HepG2 (cell line): Measurements from ENCODE around the gene DUS1L. TPM values are rescaled to one million over a fixed set of nuclear protein-coding genes. Genes with fewer than 3 reads are reported as not detected.

ENCODE experiments used
- AGO2 ChIP-seq: fragments of 200-400 bp; formaldehyde crosslinking; optimal IDR thresholded peaks from 2 replicates; pipeline ENCODE3; 2017; ENCODE audit warnings: mild to moderate bottlenecking, low read depth, low read length, moderate library complexity
- AKAP8 ChIP-seq: sonication (generic); formaldehyde crosslinking; IDR thresholded peaks from 2 replicates; pipeline ENCODE4 v1.5.1; 2020; ENCODE audit warnings: mild to moderate bottlenecking, missing genetic modification reagents
- BATF2 ChIP-seq: sonication (generic); formaldehyde crosslinking; IDR thresholded peaks from 2 replicates; pipeline ENCODE4 v1.8.0; 2022; ENCODE audit warnings: mild to moderate bottlenecking, missing genetic modification reagents, moderate library complexity
- GTF3A ChIP-seq: sonication (generic); formaldehyde crosslinking; conservative IDR thresholded peaks from 2 replicates; pipeline ENCODE4 v1.4.0; 2020; ENCODE audit warnings: mild to moderate bottlenecking, missing genetic modification reagents
- MAX ChIP-seq: IDR thresholded peaks from 2 replicates; pipeline ENCODE4 v1.6.1; 2012; ENCODE audit warnings: inconsistent platforms
- MBNL3 ChIP-seq: fragments of 250-450 bp; sonication (Bioruptor Pico); conservative IDR thresholded peaks from 2 replicates; pipeline ENCODE4 v1.8.0; 2022; ENCODE audit warnings: mild to moderate bottlenecking, inconsistent platforms
- MED8 ChIP-seq: sonication (generic); formaldehyde crosslinking; IDR thresholded peaks from 2 replicates; pipeline ENCODE4 v1.8.1; 2023; ENCODE audit warnings: mild to moderate bottlenecking, missing genetic modification reagents; ENCODE audit not compliant: insufficient replicate concordance
- MEIS1 ChIP-seq: sonication (generic); formaldehyde crosslinking; IDR thresholded peaks from 2 replicates; pipeline ENCODE4 v1.9.0; 2021; ENCODE audit warnings: mild to moderate bottlenecking, missing genetic modification reagents, moderate library complexity, borderline replicate concordance
- POLR2G ChIP-seq: fragments of 200-400 bp; formaldehyde crosslinking; IDR thresholded peaks from 2 replicates; pipeline ENCODE4 v1.6.1; 2018; ENCODE audit warnings: mild to moderate bottlenecking, low read depth, low read length, moderate library complexity
- RBFOX2 ChIP-seq: fragments of 200-400 bp; formaldehyde crosslinking; IDR thresholded peaks from 2 replicates; pipeline ENCODE4 v1.6.1; 2017; ENCODE audit warnings: low read depth, mild to moderate bottlenecking, low read length
- RBM22 ChIP-seq: fragments of 200-400 bp; formaldehyde crosslinking; optimal IDR thresholded peaks from 2 replicates; pipeline ENCODE3; 2017; ENCODE audit warnings: mild to moderate bottlenecking, low read length, moderate library complexity
- REXO4 ChIP-seq: sonication (generic); formaldehyde crosslinking; IDR thresholded peaks from 2 replicates; pipeline ENCODE4 v1.8.0; 2022; ENCODE audit warnings: missing genetic modification reagents, mild to moderate bottlenecking, borderline replicate concordance
- RFX5 ChIP-seq: IDR thresholded peaks from 2 replicates; pipeline ENCODE4 v1.6.1; 2011; ENCODE audit warnings: low read depth, low read length, improper control_type of control experiment
- ZBTB20 ChIP-seq: sonication (generic); formaldehyde crosslinking; IDR thresholded peaks from 2 replicates; pipeline ENCODE4 v1.8.1; 2023; ENCODE audit warnings: missing genetic modification reagents, low read depth, mild to moderate bottlenecking, borderline replicate concordance
- ZC3H13 ChIP-seq: sonication (generic); formaldehyde crosslinking; IDR thresholded peaks from 2 replicates; pipeline ENCODE4 v1.8.1; 2023; ENCODE audit warnings: mild to moderate bottlenecking, missing genetic modification reagents, moderate library complexity
- ZC3H4 ChIP-seq: sonication (generic); formaldehyde crosslinking; IDR thresholded peaks from 2 replicates; pipeline ENCODE4 v1.4.0; 2020; ENCODE audit warnings: missing genetic modification reagents, borderline replicate concordance
- ZMYM4 ChIP-seq: sonication (generic); formaldehyde crosslinking; IDR thresholded peaks from 2 replicates; pipeline ENCODE4 v1.8.1; 2023; ENCODE audit warnings: mild to moderate bottlenecking, missing genetic modification reagents
- ZNF101 ChIP-seq: sonication (generic); formaldehyde crosslinking; IDR thresholded peaks from 2 replicates; pipeline ENCODE4 v1.4.0; 2020; ENCODE audit warnings: mild to moderate bottlenecking, low read depth, missing genetic modification reagents, borderline replicate concordance
- ZNF274 ChIP-seq: sonication (generic); formaldehyde crosslinking; IDR thresholded peaks from 2 replicates; pipeline ENCODE4 v1.5.1; 2020; ENCODE audit warnings: mild to moderate bottlenecking, missing genetic modification reagents
- ZNF280B ChIP-seq: sonication (generic); formaldehyde crosslinking; IDR thresholded peaks from 2 replicates; pipeline ENCODE4 v1.5.0; 2020; ENCODE audit warnings: missing genetic modification reagents, mild to moderate bottlenecking, borderline replicate concordance
- ZNF589 ChIP-seq: sonication (generic); formaldehyde crosslinking; conservative IDR thresholded peaks from 2 replicates; pipeline ENCODE4 v1.8.0; 2022; ENCODE audit warnings: mild to moderate bottlenecking, moderate library complexity, missing genetic modification reagents
- ZNF639 ChIP-seq: conservative IDR thresholded peaks from 2 replicates; pipeline ENCODE4 v1.6.1; 2018; ENCODE audit warnings: missing genetic modification reagents
- ZNF766 ChIP-seq: sonication (generic); formaldehyde crosslinking; IDR thresholded peaks from 2 replicates; pipeline ENCODE4 v1.5.0; 2020; ENCODE audit warnings: missing genetic modification reagents, borderline replicate concordance
- ZNF776 ChIP-seq: sonication (generic); formaldehyde crosslinking; IDR thresholded peaks from 2 replicates; pipeline ENCODE4 v1.4.0; 2020; ENCODE audit warnings: mild to moderate bottlenecking, missing genetic modification reagents
- ZNF792 ChIP-seq: IDR thresholded peaks from 2 replicates; pipeline ENCODE4 v1.6.1; 2016
- ZZZ3 ChIP-seq: sonication (generic); formaldehyde crosslinking; IDR thresholded peaks from 2 replicates; pipeline ENCODE4 v1.4.0; 2020; ENCODE audit warnings: missing genetic modification reagents, mild to moderate bottlenecking, borderline replicate concordance
- polyA plus RNA-seq, 8 experiments: library from polyadenylated mRNA; depleted of rRNA in 3 of 8; stranded (reverse) in 7 of 8; unstranded in 1 of 8; fragments of >200 nt; fragmentation: Illumina TruSeq in 4 of 8; extraction: Trizol in 4 of 8; gene quantifications; 2 replicates each; pipeline versions ENCODE4 v1.2.1 to v1.2.3, GENCODE V29; 2011 to 2016; ENCODE audit warnings: low read depth in 4 of 8, missing spikeins in 1 of 8, mixed read lengths in 1 of 8; ENCODE audit not compliant: insufficient read depth in 1 of 8
- total RNA-seq, 5 experiments: library from RNA; depleted of rRNA; stranded (reverse); fragments of >200 nt; fragmentation: Illumina TruSeq; extraction: Trizol; gene quantifications; 2 replicates each; pipeline ENCODE4 v1.2.3, GENCODE V29; 2016; ENCODE audit warnings: low read depth in 1 of 5

DUS1L gene
- total and polyA plus RNA-seq, 2 of the 13 experiments (the other 11 are each of a cell fraction or from before 2014, with no cell fraction given) = 81.0 to 109 TPM

- no peak; the same call in 1 of the 2 replicates for TF ChIP-seq ZNF776 (CRISPR knock-in tag)
- 0 out of 2 replicates have a peak, but pooled peaks have one; percentile 69 for TF ChIP-seq GTF3A (CRISPR knock-in tag)
- TF ChIP-seq ZBTB20 = 0 out of 2 replicates have a peak, but pooled peaks have one; percentile 8
- TF ChIP-seq ZC3H13 = no peak; the same call in 1 of the 2 replicates
- peak; percentile 88 for TF ChIP-seq RBFOX2
- 0 out of 2 replicates have a peak, but pooled peaks have one; percentile 6 for TF ChIP-seq ZMYM4
- TF ChIP-seq REXO4 (CRISPR knock-in tag) = 0 out of 2 replicates have a peak, but pooled peaks have one; percentile 9
- no peak for TF ChIP-seq ZNF792 (CRISPR knock-in tag)
- 0 out of 2 replicates have a peak, but pooled peaks have one; percentile 1 for TF ChIP-seq ZNF589 (CRISPR knock-in tag)
- TF ChIP-seq ZC3H4 (CRISPR knock-in tag) = 0 out of 2 replicates have a peak, but pooled peaks have one; percentile 61
- peak; percentile 30 for TF ChIP-seq RBM22
- 0 out of 2 replicates have a peak, but pooled peaks have one; percentile 22 for TF ChIP-seq ZNF639 (CRISPR knock-in tag)
- peak; percentile 29; the same call in 1 of the 2 replicates for TF ChIP-seq ZNF766 (CRISPR knock-in tag)
- peak; percentile 96 for TF ChIP-seq AGO2
- TF ChIP-seq MED8 (CRISPR knock-in tag) = peak; percentile 29
- no peak for TF ChIP-seq BATF2 (CRISPR knock-in tag)
- TF ChIP-seq ZNF280B (CRISPR knock-in tag) = peak; percentile 75; the same call in 1 of the 2 replicates
- TF ChIP-seq RFX5 = 0 out of 2 replicates have a peak, but pooled peaks have one; percentile 9
- 0 out of 2 replicates have a peak, but pooled peaks have one; percentile 8 for TF ChIP-seq MAX
- TF ChIP-seq MBNL3 (CRISPR knock-in tag) = no peak
- peak; percentile 7; the same call in 1 of the 2 replicates for TF ChIP-seq ZNF274 (CRISPR knock-in tag)
- TF ChIP-seq POLR2G = peak; percentile 50
- TF ChIP-seq MEIS1 (CRISPR knock-in tag) = peak; percentile 46; the same call in 1 of the 2 replicates
- TF ChIP-seq AKAP8 (CRISPR knock-in tag) = peak; percentile 100
- TF ChIP-seq ZNF101 (CRISPR knock-in tag) = peak; percentile 13; the same call in 1 of the 2 replicates
- 0 out of 2 replicates have a peak, but pooled peaks have one; percentile 21 for TF ChIP-seq ZZZ3 (CRISPR knock-in tag)
Observed at GRCh38 chr17:82076785-82077591, 11.4 kb upstream of the DUS1L start (continued).
